Uterus (tissue), 4 donors: ENCODE measurements around the gene CCDC107. TPM values are rescaled to one million over a fixed set of nuclear protein-coding genes. Genes with fewer than 3 reads are reported as not detected.

ENCODE experiments used
- DNase-seq, 2 donors: peaks; one replicate each; pipeline ENCODE4 v3.0.0-alpha.2; 2019 to 2020
- H3K27ac ChIP-seq, 2 donors: fragments of 200-600 bp; sonication (generic); 1 replicate in 1 of 2; 2 replicates in 1 of 2; pipeline ENCODE4 v1.5.1; 2016 to 2018
- H3K27me3 ChIP-seq, 2 donors: fragments of 200-600 bp; sonication (generic); one replicate each; pipeline ENCODE4 v1.5.1; 2018 to 2019; ENCODE audit warnings: control low read depth in 1 of 2
- H3K36me3 ChIP-seq, 2 donors: fragments of 200-600 bp; sonication (generic); one replicate each; pipeline ENCODE4 v1.5.1; 2019; ENCODE audit warnings: control low read depth in 1 of 2
- H3K4me1 ChIP-seq, 2 donors: fragments of 200-600 bp; sonication (generic); one replicate each; pipeline ENCODE4 v1.5.1; 2018 to 2019; ENCODE audit warnings: control low read depth in 1 of 2
- H3K4me3 ChIP-seq, 2 donors: fragments of 200-600 bp; sonication (generic); 1 replicate in 1 of 2; 2 replicates in 1 of 2; pipeline ENCODE4 v1.5.1; 2018 to 2019; ENCODE audit warnings: mild to moderate bottlenecking in 1 of 2
- H3K9me3 ChIP-seq, 2 donors: fragments of 200-600 bp; sonication (generic); one replicate each; pipeline ENCODE4 v1.5.1; 2019; ENCODE audit warnings: control low read depth in 1 of 2
- POLR2A ChIP-seq, 2 donors: fragments of 450-650 bp; IDR thresholded peaks; one replicate each; pipeline ENCODE4 v1.6.1; 2016; ENCODE audit warnings: antibody characterized with exemption in 2 of 2, mild to moderate bottlenecking in 1 of 2, moderate library complexity in 1 of 2
- intact Hi-C: fragments of 100-400 bp; cut with DNase I; formaldehyde crosslinking; loops from one replicate; pipeline ENCODE4 v1.15.1; 2023; ENCODE audit warnings: low total_unique reads
- total RNA-seq, 4 donors: library from RNA; depleted of rRNA in 3 of 4; stranded (reverse); fragments of >200 nt in 3 of 4; gene quantifications; one replicate each; pipeline versions ENCODE4 v1.1.0 to v1.2.4, GENCODE V29; 2014 to 2023
- TF ChIP-seq, protein P1 (sequence below), 4 experiments: fragments of 200-600 bp in 2 of 4; fragments of 450-650 bp in 2 of 4; sonication (generic) in 2 of 4; IDR thresholded peaks; one replicate each; pipeline ENCODE4 v1.5.1; 2016 to 2019; ENCODE audit warnings: antibody characterized with exemption in 4 of 4, mild to moderate bottlenecking in 2 of 4, moderate library complexity in 1 of 4
- donor health status: DM: yes; HTN: yes; CAD: no.

CCDC107 gene
- total RNA-seq, 4 donors from 2014 or later = 9.0 to 120 (median 32.1) TPM

DNA sequence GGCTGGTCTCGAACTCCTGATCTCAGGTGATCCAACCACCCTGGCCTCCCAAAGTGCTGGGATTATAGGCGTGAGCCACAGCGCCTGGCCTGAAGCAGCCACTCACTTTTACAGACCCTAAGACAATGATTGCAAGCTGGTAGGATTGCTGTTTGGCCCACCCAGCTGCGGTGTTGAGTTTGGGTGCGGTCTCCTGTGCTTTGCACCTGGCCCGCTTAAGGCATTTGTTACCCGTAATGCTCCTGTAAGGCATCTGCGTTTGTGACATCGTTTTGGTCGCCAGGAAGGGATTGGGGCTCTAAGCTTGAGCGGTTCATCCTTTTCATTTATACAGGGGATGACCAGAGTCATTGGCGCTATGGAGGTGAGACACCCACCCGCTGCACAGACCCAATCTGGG is 17.1 kb downstream of the CCDC107 start:
- no peak for TF ChIP-seq POLR2A (IDR thresholded peaks at IDR 0.05)
- TF ChIP-seq, protein P1, sequence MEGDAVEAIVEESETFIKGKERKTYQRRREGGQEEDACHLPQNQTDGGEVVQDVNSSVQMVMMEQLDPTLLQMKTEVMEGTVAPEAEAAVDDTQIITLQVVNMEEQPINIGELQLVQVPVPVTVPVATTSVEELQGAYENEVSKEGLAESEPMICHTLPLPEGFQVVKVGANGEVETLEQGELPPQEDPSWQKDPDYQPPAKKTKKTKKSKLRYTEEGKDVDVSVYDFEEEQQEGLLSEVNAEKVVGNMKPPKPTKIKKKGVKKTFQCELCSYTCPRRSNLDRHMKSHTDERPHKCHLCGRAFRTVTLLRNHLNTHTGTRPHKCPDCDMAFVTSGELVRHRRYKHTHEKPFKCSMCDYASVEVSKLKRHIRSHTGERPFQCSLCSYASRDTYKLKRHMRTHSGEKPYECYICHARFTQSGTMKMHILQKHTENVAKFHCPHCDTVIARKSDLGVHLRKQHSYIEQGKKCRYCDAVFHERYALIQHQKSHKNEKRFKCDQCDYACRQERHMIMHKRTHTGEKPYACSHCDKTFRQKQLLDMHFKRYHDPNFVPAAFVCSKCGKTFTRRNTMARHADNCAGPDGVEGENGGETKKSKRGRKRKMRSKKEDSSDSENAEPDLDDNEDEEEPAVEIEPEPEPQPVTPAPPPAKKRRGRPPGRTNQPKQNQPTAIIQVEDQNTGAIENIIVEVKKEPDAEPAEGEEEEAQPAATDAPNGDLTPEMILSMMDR (IDR thresholded peaks at IDR 0.05) = no peak
- Histone ChIP-seq H3K36me3 (no peaks in the 10 kb centered on the region), H3K27me3 (no peaks in the 10 kb centered on the region), H3K9me3 (no peaks in the 10 kb centered on the region), H3K4me1 (no peaks in the 10 kb centered on the region), H3K27ac (no peak overlapping the region), H3K4me3 (peak overlapping the region; percentile 34 to 44)
- intact Hi-C loops = no loop called here
- peak in 1 of 2 donors; percentile 14 for DNase-seq

DNA sequence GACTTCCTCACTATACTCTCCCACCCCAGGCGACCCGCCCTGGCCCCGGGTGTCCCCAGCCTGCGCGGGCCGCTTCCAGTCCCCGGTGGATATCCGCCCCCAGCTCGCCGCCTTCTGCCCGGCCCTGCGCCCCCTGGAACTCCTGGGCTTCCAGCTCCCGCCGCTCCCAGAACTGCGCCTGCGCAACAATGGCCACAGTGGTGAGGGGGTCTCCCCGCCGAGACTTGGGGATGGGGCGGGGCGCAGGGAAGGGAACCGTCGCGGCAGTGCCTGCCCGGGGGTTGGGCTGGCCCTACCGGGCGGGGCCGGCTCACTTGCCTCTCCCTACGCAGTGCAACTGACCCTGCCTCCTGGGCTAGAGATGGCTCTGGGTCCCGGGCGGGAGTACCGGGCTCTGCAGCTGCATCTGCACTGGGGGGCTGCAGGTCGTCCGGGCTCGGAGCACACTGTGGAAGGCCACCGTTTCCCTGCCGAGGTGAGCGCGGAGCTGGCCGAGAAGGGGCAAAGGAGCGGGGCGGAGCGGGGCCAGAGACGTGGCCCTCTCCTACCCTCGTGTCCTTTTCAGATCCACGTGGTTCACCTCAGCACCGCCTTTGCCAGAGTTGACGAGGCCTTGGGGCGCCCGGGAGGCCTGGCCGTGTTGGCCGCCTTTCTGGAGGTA is 17.8 kb downstream of the CCDC107 start:
- TF ChIP-seq, protein P1 (IDR thresholded peaks at IDR 0.05) = no peak
- TF ChIP-seq POLR2A (IDR thresholded peaks at IDR 0.05) = no peak
- H3K4me1 ChIP-seq = no peaks in the 10 kb centered on the region
- no peaks in the 10 kb centered on the region for H3K36me3 ChIP-seq
- intact Hi-C loops = no loop called here
- peak in 1 of 2 donors; percentile 48 for DNase-seq
- peak overlapping the region in 1 of 2 donors; percentile 16 for H3K27ac ChIP-seq
- no peaks in the 10 kb centered on the region for H3K9me3 ChIP-seq
- peak overlapping the region; percentile 34 to 44 for H3K4me3 ChIP-seq
- no peaks in the 10 kb centered on the region for H3K27me3 ChIP-seq

DNA sequence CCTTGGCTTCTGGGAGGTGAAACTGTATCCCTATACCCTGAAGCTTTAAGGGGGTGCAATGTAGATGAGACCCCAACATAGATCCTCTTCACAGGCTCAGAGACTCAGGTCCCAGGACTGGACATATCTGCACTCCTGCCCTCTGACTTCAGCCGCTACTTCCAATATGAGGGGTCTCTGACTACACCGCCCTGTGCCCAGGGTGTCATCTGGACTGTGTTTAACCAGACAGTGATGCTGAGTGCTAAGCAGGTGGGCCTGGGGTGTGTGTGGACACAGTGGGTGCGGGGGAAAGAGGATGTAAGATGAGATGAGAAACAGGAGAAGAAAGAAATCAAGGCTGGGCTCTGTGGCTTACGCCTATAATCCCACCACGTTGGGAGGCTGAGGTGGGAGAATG is 21.0 kb downstream of the CCDC107 start:
- Histone ChIP-seq H3K27ac (no peak overlapping the region), H3K9me3 (no peaks in the 10 kb centered on the region), H3K4me3 (no peak overlapping the region), H3K27me3 (no peaks in the 10 kb centered on the region), H3K36me3 (no peaks in the 10 kb centered on the region), H3K4me1 (peaks cover 0 to 7% of the 10 kb centered on the region in 2 donors)
- intact Hi-C loops = no loop called here
- TF ChIP-seq, protein P1 (IDR thresholded peaks at IDR 0.05) = no peak
- TF ChIP-seq POLR2A (IDR thresholded peaks at IDR 0.05) = no peak
- no peak for DNase-seq

DNA sequence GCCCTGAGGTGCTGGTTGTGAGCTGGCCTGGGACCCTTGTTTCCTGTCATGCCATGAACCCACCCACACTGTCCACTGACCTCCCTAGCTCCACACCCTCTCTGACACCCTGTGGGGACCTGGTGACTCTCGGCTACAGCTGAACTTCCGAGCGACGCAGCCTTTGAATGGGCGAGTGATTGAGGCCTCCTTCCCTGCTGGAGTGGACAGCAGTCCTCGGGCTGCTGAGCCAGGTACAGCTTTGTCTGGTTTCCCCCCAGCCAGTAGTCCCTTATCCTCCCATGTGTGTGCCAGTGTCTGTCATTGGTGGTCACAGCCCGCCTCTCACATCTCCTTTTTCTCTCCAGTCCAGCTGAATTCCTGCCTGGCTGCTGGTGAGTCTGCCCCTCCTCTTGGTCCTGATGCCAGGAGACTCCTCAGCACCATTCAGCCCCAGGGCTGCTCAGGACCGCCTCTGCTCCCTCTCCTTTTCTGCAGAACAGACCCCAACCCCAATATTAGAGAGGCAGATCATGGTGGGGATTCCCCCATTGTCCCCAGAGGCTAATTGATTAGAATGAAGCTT is 21.8 kb downstream of the CCDC107 start:
- intact Hi-C loops = no loop called here
- Histone ChIP-seq H3K36me3 (no peaks in the 10 kb centered on the region), H3K9me3 (no peaks in the 10 kb centered on the region), H3K4me1 (peaks cover 0 to 7% of the 10 kb centered on the region in 2 donors), H3K27ac (peak overlapping the region in 1 of 2 donors; percentile 2), H3K27me3 (no peaks in the 10 kb centered on the region), H3K4me3 (no peak overlapping the region)
- no peak for DNase-seq
- TF ChIP-seq POLR2A (IDR thresholded peaks at IDR 0.05) = no peak
- TF ChIP-seq, protein P1 (IDR thresholded peaks at IDR 0.05) = no peak

DNA sequence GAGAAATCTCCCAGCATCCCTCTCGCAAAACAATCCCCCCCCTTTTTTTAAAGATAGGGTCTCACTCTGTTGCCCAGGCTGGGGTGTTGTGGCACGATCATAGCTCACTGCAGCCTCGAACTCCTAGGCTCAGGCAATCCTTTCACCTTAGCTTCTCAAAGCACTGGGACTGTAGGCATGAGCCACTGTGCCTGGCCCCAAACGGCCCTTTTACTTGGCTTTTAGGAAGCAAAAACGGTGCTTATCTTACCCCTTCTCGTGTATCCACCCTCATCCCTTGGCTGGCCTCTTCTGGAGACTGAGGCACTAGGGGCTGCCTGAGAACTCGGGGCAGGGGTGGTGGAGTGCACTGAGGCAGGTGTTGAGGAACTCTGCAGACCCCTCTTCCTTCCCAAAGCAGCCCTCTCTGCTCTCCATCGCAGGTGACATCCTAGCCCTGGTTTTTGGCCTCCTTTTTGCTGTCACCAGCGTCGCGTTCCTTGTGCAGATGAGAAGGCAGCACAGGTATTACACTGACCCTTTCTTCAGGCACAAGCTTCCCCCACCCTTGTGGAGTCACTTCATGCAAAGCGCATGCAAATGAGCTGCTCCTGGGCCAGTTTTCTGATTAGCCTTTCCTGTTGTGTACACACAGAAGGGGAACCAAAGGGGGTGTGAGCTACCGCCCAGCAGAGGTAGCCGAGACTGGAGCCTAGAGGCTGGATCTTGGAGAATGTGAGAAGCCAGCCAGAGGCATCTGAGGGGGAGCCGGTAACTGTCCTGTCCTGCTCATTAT is 22.4 kb downstream of the CCDC107 start:
- H3K27ac ChIP-seq = peak overlapping the region; percentile 2 to 12
- intact Hi-C loops = no loop called here
- no peaks in the 10 kb centered on the region for H3K9me3 ChIP-seq
- DNase-seq = no peak
- no peaks in the 10 kb centered on the region for H3K27me3 ChIP-seq
- H3K36me3 ChIP-seq = no peaks in the 10 kb centered on the region
- no peak overlapping the region for H3K4me3 ChIP-seq
- H3K4me1 ChIP-seq = peaks cover 0 to 7% of the 10 kb centered on the region in 2 donors
- TF ChIP-seq, protein P1 (IDR thresholded peaks at IDR 0.05) = no peak
- TF ChIP-seq POLR2A (IDR thresholded peaks at IDR 0.05) = no peak
